ENCODE data around the gene GLO1.
A peak's percentile ranks its signal among the peaks of the same experiment; 100 is the strongest.

Gene GLO1

DNA sequence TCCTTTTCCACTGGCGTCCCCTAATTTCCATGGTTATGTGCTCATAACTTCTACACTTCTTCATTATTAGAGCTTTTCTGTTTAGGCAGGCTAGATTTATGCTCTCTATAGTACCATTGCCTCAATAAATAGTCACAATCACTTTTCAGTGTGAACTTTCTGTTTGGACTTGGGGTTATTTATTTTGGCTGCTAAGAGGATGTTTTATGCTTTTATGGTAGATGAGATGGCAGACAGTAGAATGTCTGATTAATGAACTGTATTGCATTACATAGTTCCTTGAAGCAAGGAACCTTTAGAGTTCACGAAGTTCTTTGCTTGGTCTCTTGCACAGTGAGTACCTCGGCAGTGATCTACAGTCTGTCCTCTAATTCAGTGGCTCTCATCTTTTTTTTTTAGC lies 19.1 kb upstream of the GLO1 start:
- no peak for DNase-seq (ENCODE audit: low read depth)
- in situ Hi-C loops (cut with HindIII; ENCODE audit: low sequenced_read_pairs) = no loop called here
- TF ChIP-seq CTCF (IDR thresholded peaks at IDR 0.05; ENCODE audit: low read depth, low read length, missing control alignments) = no peak
- H3K4me3 ChIP-seq (ENCODE audit: low read depth, low read length) = no peak overlapping the region

DNA sequence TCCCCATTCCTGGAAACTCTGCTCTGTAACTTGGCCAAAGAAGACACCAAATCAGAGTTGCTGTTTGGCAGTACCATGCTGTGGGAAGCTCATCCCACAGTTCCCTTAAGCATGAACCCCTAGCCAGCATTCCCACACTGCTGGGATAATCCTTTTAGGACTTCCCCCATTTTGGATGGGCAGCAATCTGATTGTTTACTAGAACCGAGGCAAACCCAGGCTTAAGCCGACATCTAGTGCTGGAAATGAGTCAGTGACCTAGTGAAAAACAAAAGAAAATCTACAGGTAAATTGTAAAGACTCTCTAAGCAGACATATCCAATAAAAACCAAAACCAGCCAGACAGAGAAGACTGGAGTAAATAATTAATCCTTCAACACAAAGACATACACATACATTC lies 17.4 kb upstream of the GLO1 start:
- in situ Hi-C loops (cut with HindIII; ENCODE audit: low sequenced_read_pairs) = no loop called here
- DNase-seq (ENCODE audit: low read depth) = no peak
- no peak overlapping the region for H3K4me3 ChIP-seq (ENCODE audit: low read depth, low read length)
- TF ChIP-seq CTCF (IDR thresholded peaks at IDR 0.05; ENCODE audit: low read depth, low read length, missing control alignments) = no peak

GRCh38 chr6:38719358-38719757 lies 16.4 kb upstream of the GLO1 start:
- in situ Hi-C loops (cut with HindIII; ENCODE audit: low sequenced_read_pairs) = no loop called here
- no peak for DNase-seq (ENCODE audit: low read depth)
- H3K4me3 ChIP-seq (ENCODE audit: low read depth, low read length) = no peak overlapping the region
- no peak for TF ChIP-seq CTCF (IDR thresholded peaks at IDR 0.05; ENCODE audit: low read depth, low read length, missing control alignments)

DNA sequence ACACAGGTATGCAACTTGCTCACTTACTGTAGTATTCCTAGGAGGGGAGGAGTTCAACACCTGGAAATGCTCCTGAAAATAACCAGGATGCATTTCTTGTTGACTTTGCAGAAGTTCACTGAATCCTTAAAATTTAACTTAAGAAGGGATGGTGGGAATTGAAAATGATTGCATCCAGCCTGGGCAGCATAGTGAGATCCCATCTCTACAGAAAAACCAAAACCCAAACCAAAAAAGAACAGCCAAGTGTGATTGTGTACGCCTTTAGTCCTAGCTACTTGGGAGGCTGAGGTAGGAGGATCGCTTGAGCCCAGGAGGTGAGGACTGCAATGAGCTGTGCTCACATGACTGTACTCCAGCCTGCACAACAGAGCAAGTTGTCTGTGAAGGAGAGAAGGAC lies 13.9 kb upstream of the GLO1 start:
- no peak overlapping the region for H3K4me3 ChIP-seq (ENCODE audit: low read depth, low read length)
- TF ChIP-seq CTCF (IDR thresholded peaks at IDR 0.05; ENCODE audit: low read depth, low read length, missing control alignments) = no peak
- in situ Hi-C loops (cut with HindIII; ENCODE audit: low sequenced_read_pairs) = no loop called here
- DNase-seq (ENCODE audit: low read depth) = no peak

GRCh38 chr6:38715016-38715689 lies 12.2 kb upstream of the GLO1 start, which contains the start of gene DNAH8:
DNAH8 (plus strand) TSS chr6:38715311; CDS start chr6:38722810, 7,499 bp downstream.
- no peak for DNase-seq (ENCODE audit: low read depth)
- peak within 1 kb of the TSS; percentile 36 for H3K4me3 ChIP-seq (ENCODE audit: low read depth, low read length)
- in situ Hi-C loops (cut with HindIII; ENCODE audit: low sequenced_read_pairs) = no loop called here
- no peak for TF ChIP-seq CTCF (IDR thresholded peaks at IDR 0.05; ENCODE audit: low read depth, low read length, missing control alignments)

DNA sequence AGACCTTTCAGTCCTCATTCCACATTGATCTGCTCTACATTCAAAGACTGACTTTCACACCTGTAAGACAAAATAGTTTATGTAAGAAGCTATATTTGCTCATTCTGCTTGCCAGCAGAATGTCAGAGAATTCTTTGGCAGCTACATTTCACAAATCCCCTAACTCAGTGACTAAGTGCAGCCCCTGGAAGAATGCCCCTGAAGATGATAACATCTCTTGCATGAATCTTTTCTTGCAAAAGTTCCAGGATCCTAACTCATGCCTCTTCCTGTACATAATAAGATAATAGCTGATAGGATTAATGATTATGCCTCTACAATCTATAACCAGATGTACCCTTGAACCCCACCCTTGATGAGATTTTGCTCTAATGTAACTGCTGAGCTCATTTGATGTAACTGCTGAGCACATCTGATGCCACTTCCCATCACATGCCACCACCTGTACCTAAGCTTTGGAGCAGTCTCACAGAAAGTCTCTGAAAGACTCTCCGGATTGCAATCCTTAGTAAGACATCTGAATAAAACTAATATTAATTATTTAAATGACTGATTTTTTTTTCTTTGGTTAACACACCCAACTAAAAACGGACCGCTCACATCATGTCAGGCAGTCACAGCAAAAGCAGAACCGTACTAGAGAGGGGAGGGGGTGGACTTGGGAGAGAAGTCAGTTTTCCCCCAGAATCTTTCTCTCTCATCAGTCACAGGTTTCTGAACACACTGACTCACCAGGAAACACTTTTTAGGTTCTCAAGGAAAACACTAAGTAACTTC lies 11.5 kb upstream of the GLO1 start:
- peak overlapping the region; percentile 36 for H3K4me3 ChIP-seq (ENCODE audit: low read depth, low read length)
- no peak for DNase-seq (ENCODE audit: low read depth)

More for the DNA sequence above, 11.5 kb upstream of the GLO1 start:
- in situ Hi-C loops (cut with HindIII; ENCODE audit: low sequenced_read_pairs) = no loop called here
- no peak for TF ChIP-seq CTCF (IDR thresholded peaks at IDR 0.05; ENCODE audit: low read depth, low read length, missing control alignments)
